GM19351 (cell line): ENCODE data around the gene ICAM4.
"Not testable (repeated sequence)": the region's sequence is repeated elsewhere in the genome, so short reads cannot be mapped to it uniquely, and the experiment has no call there.

Source experiments
- ATAC-seq: cut with Tn5 transposase; IDR thresholded peaks from one replicate; pipeline ENCODE4 v1.9.1; 2021; ENCODE audit warnings: mild to moderate bottlenecking, moderate library complexity; ENCODE audit not compliant: unreplicated experiment

The ICAM4 gene

GRCh38 chr19:10268071-10268470 is 18.7 kb upstream of the ICAM4 start:
- ATAC-seq: no peak

- no peak for ATAC-seq
Observed at GRCh38 chr19:10269333-10270179, 17.2 kb upstream of the ICAM4 start.

- peak; percentile 43 for ATAC-seq
Observed at GRCh38 chr19:10270180-10270615, 16.6 kb upstream of the ICAM4 start.

- peak; percentile 56 for ATAC-seq
Observed at GRCh38 chr19:10270616-10271394, 15.9 kb upstream of the ICAM4 start, which contains the start of gene ICAM1. TSS of gene ICAM1 (plus strand) at chr19:10271120. CDS start at chr19:10271160, 40 bp downstream.

- no peak for ATAC-seq
Observed at GRCh38 chr19:10271543-10272086, 15.1 kb upstream of the ICAM4 start.

- no peak for ATAC-seq
Observed at GRCh38 chr19:10274589-10274988, 12.2 kb upstream of the ICAM4 start.

GRCh38 chr19:10277795-10278589 is 8.8 kb upstream of the ICAM4 start:
- no peak for ATAC-seq

- ATAC-seq: no peak
Observed at GRCh38 chr19:10278935-10279334, 7.8 kb upstream of the ICAM4 start.

GRCh38 chr19:10279737-10280442 is 6.9 kb upstream of the ICAM4 start:
- ATAC-seq: no peak

- not testable (repeated sequence) for ATAC-seq
Observed at GRCh38 chr19:10282043-10282442, 4.7 kb upstream of the ICAM4 start.

GRCh38 chr19:10283301-10284064 is 3.3 kb upstream of the ICAM4 start:
- ATAC-seq: no peak

- ATAC-seq: no peak
Observed at GRCh38 chr19:10284065-10284959, 2.4 kb upstream of the ICAM4 start.

GRCh38 chr19:10284960-10285278 is 1.8 kb upstream of the ICAM4 start:
- no peak for ATAC-seq

GRCh38 chr19:10285393-10285792 is 1.4 kb upstream of the ICAM4 start:
- no peak for ATAC-seq

- no peak for ATAC-seq
Observed at GRCh38 chr19:10288662-10289166, 2.0 kb downstream of the ICAM4 start.

- no peak for ATAC-seq
Observed at GRCh38 chr19:10289167-10289835, 2.5 kb downstream of the ICAM4 start.

- no peak for ATAC-seq
Observed at GRCh38 chr19:10289836-10290356, 3.1 kb downstream of the ICAM4 start, which contains the start of gene ICAM5. TSS of gene ICAM5 (plus strand) at chr19:10289952. CDS start at chr19:10290044, 92 bp downstream.
